GM19455 (cell line): ENCODE measurements around the gene CARMIL3.

ENCODE experiments used
- ATAC-seq: cut with Tn5 transposase; IDR thresholded peaks from one replicate; pipeline ENCODE4 v1.9.1; 2021; ENCODE audit not compliant: unreplicated experiment

The CARMIL3 gene

DNA sequence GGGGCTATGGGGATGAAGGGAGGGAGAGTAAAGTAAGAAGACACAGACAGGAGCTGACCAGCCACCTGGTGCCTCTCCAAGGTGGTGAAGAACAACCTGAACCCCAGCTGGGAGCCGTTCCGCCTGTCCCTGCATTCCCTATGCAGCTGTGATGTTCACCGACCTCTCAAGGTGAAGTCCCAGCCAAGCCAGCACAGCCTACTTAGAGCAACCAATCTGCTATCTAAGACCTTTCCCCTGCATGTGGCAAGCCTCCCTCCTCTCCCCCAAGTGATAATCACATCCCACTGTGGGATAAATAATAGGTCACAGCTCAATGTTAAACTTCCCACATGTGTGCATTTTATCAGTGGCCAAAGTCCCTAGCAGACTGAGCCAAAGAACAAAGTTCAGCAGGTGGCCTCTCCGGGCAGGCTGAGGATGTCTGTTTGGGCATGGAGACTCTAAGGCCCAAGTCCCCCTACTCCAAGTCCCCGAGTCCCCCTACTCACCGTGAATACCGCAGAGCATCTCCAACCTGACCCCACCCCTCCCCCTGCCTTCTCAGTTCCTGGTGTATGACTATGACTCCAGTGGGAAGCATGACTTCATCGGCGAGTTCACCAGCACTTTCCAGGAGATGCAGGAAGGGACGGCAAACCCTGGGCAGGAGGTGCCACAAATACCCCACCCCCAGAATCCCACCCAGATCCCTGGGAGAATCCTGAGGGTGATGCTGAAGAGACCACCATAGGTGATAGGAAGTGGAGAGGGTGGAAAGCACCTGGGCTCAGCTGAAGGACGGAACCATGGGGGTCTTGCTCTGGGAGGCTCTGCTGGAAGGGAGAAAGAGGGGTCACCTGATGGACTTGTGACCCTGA lies 23.0 kb downstream of the CARMIL3 start:
- ATAC-seq, result no peak

GRCh38 chr14:24075485-24076301 lies 23.9 kb downstream of the CARMIL3 start:
- no peak for ATAC-seq

DNA sequence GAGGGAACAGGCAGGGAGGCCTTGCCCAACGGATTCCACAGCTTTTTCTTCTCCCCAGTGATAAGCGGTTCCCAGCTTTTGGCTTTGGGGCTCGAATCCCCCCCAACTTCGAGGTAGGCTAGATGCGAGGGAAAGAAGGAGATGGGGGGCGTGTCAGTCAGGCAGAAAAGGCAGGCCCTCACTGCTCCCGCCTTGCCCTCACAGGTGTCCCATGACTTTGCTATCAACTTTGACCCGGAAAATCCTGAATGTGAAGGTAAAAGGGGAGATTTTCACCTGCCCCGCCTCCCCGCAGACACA lies 24.4 kb downstream of the CARMIL3 start:
- ATAC-seq, result no peak

- ATAC-seq, result no peak
Measured at GRCh38 chr14:24077086-24077485, 25.3 kb downstream of the CARMIL3 start.

DNA sequence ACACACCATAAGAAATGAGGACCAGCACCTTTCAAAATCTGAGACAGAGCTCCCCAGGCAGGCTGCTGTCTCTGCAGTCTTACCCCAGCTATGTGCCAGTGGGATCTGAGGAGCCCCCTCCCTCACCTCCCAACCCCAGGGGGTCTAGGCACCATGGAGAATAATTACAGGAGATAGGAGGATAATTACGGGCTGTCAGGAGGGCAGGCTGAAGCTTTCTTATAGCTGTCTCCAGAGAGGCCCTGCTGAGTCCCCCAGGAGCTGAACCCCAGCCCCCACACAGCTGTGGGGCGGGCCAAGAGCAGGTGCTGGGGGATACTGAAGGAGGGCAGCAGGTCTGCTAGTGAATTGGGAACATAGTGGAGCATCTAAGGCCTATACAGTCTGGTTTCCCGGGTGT lies 26.3 kb downstream of the CARMIL3 start:
- ATAC-seq, result no peak

DNA sequence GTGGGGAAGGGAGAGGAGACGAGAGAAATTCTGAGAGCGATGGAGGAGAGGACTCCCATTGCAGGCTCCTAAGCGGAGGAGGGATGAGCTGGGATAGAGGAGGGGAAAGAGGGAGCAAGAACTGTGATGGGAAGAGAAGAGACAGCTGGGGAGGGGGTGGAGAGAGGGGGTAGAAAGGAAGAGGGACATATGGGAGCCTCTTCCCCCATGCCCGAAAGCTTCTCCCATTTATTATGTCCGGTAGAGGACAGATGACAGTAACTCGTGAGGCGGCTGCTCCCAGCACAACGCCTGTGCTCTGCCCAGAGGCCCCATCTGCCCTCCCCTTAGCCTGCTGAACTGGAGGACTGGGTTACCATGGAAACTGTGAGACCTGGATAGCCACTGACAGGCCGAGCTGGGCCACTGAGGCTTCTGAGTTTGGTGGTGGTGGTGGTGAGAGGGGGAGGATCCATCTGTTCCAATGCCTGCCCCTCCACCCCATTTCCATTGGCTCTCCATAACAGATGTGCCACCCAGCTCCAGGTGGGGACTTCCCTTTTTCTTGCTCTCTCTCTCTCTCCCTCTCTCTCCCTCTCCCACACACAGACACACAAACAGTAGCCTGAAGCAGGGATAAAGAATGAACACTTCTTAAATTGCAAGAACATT lies 27.8 kb downstream of the CARMIL3 start:
- no peak for ATAC-seq

- ATAC-seq, result no peak
Measured at GRCh38 chr14:24080142-24080530, 28.3 kb downstream of the CARMIL3 start.

- peak; percentile 95 for ATAC-seq
Measured at GRCh38 chr14:24080888-24081738, 29.3 kb downstream of the CARMIL3 start.

DNA sequence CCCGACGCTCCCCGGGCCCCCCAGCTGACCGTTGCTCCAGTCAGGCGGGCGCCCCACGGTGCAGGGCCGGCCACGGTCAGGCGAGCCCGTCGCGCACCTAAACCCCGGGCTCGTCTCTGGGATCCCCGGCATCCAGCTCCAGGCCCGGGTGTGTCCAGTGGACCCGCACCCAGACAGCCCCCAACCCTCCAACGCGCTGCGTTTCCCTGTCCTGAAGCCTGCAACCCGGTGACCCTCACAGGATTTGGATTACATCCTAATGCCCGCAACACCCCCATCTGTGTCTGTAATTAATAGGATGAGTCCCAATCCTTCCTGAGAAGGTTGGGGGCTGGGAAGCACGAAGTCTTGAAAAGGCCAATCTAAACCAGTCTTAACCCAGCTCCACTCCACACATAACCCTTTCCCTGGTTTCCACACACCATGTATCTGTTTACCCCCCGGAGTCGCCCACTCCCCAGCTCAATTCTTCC lies 30.0 kb downstream of the CARMIL3 start:
- no peak for ATAC-seq

DNA sequence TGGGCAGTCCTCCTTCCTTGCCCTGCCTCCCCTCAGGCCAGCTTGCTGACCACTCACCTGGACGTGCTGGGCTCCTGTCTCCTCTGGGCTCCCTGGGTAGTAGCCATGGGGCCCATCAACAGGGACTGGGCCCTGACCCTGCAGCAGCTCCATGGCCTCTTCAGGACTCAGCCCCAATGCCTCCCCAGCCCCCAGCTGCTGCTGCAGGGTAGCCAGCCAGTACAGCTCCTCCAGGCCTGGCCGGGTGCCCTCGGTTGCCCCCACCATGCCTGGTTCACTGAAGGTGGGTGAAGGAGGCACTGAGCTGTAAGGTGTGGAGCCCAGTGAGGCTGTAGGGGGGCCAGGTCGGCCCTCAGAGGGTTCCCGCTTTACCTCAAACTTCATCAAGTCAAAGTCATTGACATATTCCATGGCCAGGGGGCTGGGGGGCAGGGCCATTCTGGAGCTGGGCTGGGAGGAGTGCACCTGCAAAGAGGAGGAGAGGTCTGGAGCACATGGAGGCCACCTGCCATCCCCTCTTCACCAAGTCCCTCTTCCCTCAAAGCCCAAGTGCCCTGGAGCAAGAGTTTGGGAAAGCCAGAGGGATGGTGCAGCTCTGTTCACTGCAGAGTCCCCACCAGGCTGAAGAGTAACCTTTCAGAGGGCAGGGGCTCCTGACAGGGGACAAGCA lies 30.7 kb downstream of the CARMIL3 start:
- no peak for ATAC-seq

- ATAC-seq, result no peak
Measured at GRCh38 chr14:24083462-24083861, 31.7 kb downstream of the CARMIL3 start.

DNA sequence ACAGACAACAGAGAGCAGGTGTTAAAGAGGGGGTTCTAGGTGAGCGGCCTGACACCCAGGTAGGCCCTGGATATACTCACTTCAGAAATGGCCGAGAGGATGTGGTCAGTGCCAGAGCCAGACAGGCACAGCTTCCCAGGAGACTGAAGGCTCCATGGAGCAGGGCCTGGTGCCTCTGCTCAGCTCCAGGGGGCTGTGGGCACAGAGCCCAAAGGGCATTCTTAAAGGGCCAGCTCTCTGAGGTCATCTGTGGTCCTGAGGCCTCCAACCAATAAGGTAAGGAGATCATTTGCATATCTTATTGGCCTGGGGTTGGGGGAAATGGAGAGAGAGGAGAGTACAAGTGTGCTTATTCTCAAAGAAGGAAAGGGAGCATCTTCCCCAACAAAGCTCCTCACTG lies 32.6 kb downstream of the CARMIL3 start:
- ATAC-seq, result no peak

- no peak for ATAC-seq
Measured at GRCh38 chr14:24085215-24085614, 33.4 kb downstream of the CARMIL3 start.

- no peak for ATAC-seq
Measured at GRCh38 chr14:24086193-24086955, 34.6 kb downstream of the CARMIL3 start.

GRCh38 chr14:24087004-24087403 lies 35.2 kb downstream of the CARMIL3 start:
- no peak for ATAC-seq

GRCh38 chr14:24088095-24088494 lies 36.3 kb downstream of the CARMIL3 start:
- no peak for ATAC-seq

- no peak for ATAC-seq
Measured at GRCh38 chr14:24089890-24090289, 38.1 kb downstream of the CARMIL3 start.

- ATAC-seq, result no peak
Measured at GRCh38 chr14:24092110-24092504, 40.3 kb downstream of the CARMIL3 start.

- no peak for ATAC-seq
Measured at GRCh38 chr14:24092505-24093206, 40.8 kb downstream of the CARMIL3 start.
